HG03060 (cell line): Measurements from ENCODE around the gene AFF4.

Experiments
- ATAC-seq: cut with Tn5 transposase; IDR thresholded peaks from one replicate; pipeline ENCODE4 v1.9.1; 2021; ENCODE audit warnings: low read depth, moderate number of reproducible peaks; ENCODE audit not compliant: unreplicated experiment

AFF4 gene

DNA sequence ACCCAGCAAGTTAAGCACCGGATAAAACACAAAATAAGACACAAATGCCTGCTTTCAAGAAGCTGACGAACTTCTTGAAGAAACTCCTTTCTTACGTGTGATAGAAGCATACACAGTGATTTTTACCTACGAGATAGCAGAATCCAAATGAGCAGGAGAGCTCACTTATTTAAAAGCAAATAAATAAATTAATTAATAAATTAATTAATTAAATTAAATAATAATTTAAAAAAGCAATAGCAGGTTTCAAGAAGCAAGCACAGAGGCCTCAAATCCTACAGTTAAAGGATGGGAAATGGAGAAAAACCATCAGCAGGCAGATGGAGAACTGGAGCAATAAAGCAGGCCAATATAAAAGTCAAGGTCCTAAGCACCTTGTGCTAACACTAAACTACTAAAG lies 72.6 kb downstream of the AFF4 start:
- no peak for ATAC-seq

DNA sequence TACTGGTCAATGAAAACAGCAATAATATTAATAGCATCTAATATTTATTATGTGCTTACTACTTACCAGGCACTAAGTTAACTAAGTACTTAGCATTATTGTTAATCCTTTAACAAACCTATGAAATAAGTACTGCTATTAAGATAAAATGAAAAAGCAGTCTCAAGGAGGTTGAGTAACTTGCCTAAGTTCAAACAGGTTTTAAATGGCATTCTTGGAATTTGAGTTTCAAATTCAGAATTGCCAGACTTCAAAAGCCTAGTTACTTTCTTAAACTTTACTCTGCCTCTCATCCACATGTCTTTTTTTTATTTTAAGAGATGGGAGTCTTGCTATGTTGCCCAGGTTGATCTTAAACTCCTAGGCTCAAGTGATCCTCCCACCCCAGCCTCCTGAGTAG lies 73.9 kb downstream of the AFF4 start:
- ATAC-seq = no peak

DNA sequence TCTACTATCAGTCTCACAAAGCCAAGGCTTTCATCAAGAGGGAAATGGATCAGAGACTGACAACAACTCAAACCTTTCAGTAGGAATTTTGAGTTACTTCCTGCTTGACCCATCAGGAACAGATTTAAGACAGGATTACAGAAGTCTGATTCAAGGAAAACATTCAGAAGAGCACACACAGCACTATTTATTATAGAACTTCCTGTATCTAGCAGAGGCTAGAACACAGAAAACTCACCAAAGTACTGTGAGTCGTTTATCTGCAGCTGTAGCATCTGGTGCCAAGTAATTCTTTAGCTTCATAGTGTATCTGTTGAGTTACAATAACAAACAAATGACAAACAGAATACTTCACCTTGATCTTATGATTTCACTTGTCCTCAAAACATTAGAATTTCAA lies 76.2 kb downstream of the AFF4 start:
- no peak for ATAC-seq

DNA sequence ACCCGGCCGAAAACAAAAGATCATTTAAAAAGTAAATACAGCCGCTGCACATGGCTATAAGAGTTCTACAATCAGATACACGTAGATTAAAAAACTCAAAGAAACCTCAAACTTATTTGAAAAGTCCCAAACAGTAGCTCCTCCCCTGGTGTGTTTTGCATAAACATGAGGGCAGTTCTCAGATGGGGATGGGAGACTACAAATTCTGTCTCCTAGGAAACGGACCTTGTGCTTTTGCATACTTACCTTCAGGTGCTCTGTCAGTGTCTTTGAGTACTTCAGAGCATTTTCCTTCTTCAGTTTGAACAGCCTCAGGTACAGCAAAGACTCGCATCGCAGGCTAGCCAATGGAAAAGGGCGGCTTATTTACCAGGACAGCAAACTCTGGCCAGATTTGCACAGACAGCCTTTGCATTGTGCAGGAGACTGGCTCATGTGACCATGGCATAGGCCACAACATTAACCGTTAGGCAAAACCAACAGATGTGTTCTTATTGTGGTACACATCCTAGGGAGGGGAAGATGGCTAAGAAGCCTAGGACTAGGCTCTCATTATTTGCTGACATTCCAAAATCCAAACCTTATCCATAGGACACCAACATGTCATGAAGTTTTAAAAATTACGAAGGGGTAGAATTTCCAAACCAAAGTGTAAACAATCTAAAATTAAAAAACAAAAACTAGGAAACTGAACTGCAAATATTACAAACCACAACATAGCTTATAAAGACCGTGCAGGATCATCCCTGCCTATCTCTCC lies 77.2 kb downstream of the AFF4 start:
- ATAC-seq = no peak

DNA sequence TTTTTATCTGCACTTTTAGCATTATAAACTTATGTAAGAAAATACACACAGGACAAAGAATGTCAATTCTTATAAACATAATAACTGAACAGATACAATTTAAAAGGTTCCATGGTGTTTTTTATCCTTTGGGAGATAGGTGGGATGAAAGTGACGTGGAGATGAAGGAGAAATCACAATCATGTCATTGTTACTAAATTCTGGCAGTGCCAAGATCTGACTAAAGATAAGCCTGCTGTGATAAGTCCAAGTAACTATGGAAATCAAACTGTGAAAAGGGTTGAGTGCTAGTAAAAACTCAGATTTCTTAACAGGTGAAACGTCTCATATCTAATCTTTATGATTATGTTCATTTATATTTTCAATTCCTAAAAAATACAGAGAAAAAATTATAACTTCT lies 78.9 kb downstream of the AFF4 start:
- no peak for ATAC-seq

DNA sequence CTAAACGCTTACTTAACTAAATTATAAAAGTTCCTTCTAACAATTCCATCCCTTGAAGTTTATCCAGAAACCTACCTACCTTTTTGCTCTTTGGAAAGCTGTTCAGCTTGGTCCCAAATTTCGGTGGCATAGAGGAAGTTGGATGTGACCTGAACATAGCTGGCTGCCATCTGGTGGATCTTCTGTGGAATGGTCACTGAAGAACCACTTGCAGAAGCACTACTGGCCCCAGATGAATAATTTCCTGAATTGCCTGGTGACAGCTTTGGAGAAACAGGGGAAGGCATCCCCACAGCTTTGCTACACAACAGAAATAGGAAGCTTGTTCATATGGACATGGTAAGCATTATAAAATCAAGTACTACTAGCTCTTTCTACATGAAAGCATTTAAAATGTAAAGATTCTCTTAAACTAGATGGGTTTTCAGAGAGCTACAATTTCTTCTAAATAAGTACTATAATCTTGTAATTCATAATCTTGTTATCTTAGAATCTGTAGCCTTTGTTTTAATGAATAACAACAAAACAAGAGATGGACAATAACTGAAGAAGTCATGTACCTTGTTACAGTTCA lies 80.1 kb downstream of the AFF4 start:
- no peak for ATAC-seq

DNA sequence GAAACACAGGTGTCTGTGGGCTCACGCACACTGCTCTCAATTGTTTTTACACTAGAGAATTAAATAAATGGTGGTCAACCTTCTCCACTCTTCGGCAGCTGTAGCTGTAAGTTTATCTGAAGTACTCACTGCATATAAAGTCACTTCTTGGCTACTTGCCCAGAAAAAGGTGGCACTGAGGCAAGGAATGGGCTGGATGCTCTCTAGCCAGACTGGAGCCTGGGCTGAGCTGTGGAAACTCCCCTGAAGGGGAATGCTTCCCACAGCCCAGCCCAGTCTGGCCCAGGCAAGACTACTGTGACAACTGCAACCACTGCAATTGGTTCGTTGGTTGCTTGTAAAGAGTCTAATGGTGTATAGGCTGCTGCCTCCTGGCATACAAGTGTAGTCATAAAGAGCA lies 85.5 kb downstream of the AFF4 start:
- ATAC-seq = no peak

DNA sequence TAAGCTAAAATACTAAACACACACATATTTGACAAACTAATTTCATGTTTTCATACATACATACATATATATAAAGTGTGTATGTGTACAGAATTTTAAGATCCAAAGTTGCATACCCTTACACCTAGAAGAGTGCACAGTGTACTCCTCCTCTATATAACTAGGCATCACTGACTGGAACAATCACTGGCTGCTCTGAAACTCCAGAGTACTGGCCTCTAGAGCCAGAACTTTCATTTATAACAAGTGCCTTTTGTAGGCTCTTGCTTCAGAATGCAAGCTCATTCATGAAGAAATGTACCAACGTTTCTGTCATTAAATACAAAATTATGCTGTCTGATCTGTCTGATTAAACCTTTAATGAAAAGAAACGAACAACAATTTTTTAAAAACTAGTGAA lies 86.0 kb downstream of the AFF4 start:
- no peak for ATAC-seq

DNA sequence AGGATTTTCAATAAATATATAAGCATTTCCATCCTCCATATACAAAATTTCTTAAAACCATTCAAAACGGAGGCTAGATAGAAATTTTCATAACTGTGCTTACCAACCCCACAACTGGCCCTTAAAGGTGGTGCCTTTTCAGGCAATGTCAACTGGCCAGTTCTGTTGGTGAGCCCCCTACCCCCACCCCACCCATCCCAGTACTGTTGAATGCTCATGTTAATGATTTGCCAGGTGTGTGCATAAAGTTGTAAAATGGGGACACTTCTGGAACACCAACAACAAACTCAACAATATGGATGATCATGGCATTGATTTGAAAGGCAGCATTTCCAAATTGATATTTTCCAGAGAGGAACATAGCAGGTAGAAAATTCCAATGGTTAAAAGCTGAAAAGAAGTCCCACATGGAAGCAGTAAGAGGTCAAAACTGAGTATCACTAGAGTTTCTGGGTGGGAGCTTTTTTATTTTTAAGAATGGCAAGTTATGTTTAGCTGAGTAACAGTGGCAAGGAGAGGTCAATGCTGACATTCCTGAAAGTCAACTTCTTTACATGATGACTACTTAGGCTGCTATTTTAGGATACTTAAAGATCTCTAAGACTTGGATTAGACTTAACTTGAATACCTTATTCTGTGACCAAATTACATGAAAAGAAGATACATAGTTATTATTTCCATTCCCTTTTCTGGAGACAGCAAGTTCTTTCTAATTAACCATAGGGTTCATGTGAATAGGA lies 87.2 kb downstream of the AFF4 start:
- no peak for ATAC-seq

DNA sequence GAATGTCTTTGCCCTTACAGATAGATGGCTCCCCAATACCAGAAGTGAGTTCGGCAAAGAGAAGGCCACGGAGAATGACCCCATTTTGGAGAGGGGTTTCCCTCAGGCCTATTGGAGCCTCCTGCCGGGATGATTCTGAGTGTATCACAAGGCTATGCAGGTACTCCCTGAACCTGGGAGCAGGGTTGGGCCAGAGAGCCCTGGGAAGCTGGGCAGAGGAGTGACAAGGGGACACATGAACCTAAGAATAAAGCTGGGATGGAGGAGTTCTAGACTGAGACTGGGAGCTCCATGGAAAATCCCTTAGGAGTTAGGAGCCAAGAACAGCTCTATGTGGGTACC lies 89.5 kb downstream of the AFF4 start:
- ATAC-seq = no peak

DNA sequence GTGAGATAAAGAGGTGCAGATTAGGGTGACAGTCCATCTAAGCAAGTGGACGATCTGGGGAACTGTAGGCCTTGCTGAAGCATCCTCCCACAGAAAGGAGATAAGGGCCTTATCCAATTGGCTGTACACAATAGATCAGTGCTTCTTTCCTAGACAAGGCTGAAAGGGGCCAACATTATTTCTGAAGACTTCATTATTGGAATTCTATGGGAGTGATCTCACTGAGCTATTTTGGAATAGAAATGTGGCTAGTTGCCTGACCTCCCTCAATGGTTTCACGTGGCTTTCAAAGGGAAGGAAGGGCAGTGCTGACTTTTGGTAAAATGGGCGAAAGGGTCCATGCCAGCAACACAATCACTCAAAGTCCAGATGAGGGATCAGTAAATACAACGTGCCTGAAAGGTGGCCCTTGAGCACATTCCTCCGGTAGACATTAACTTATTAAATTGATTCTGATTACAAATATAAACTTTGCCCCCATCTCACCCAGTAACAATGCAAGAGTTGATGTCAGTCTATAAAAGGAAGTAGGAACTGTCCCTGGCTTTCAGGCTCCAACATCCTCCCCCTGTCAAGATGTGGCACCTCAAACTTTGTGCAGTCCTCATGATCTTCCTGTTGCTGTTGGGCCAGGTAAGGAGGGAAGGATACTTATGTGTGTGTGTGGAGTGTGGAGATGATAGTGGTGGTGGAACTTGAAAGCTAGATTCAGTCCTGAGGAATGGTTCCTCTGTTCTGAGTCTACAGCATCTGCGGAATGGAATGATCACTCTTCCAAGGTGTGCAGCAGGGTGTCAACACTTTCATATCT lies 90.1 kb downstream of the AFF4 start, which contains the start of gene LEAP2:
TSS of gene LEAP2 (plus strand) at position 550 of the 811 bp plus-strand sequence. CDS start at position 577, 27 bp downstream.
- ATAC-seq = no peak

DNA sequence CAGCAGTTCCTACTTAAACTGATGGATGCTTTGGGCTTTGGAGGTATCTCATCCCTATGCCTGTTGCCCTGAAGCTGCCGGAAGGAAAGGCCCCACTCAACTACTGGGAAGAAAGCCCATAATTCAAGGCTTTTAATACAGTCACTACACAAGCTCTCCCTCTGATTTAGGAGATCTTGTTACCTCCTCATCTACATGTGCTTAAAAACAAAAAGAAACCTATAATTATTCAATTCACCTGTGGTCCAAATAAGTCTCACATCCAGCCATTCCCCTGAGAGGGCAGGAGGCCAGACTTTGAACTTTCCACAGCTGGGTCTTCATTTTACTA lies 90.7 kb downstream of the AFF4 start:
- no peak for ATAC-seq

DNA sequence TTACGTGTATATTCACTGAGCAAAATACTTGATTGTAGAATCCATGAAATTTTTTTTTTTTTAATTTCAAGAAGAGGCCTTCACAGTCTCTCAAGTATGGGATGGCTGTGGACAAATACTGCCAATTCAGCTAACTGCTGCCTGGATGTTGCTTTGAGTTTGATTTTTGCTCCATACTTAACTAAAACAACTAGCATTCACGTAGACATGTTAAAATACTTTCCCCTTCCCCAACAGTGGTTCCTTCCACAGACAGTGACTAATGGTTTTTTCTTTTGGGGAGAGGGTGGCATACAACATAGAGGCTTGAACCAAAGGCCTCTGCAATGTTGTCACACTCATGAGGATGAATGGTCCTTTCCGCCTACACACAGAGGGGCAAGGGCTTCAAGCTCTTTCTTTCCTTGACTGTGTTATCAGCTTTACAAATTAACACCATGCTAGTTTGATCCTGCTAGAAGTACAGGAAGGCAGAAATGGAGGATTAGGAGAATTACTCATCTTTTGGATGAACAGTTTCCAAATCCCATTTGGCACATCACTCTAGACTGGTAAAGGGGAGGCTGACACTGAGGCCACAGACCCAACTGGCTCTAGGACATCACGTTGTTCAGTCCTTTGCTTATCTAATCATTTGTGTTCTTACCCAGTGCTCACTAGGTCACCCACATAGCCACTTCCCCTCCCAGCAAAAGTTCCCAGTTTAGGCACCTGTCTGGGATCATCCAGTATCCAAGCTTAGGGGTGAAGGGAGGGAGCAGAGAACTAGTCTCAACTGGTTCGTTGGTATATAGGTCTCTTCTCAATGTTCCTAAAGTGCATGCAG lies 91.8 kb downstream of the AFF4 start:
- no peak for ATAC-seq

DNA sequence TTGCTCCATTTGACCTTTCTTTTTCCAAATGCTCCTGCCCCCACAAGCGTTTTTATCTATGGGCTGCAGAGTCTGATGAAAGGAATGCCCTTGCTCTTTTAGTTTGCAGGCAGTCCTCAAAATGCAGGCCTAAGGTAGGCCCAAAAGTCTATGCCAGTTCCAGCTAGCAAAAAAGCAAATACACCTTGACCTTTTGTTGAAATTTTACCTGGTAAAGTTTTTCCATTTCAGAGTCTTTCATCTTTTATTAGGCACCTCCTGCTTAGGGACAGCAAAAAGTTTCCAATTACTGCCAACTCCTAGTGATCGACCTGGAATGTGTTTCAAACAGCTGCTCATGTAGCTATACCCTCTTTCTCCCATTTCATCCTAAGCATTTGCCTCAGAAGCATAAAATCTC lies 92.6 kb downstream of the AFF4 start:
- no peak for ATAC-seq

DNA sequence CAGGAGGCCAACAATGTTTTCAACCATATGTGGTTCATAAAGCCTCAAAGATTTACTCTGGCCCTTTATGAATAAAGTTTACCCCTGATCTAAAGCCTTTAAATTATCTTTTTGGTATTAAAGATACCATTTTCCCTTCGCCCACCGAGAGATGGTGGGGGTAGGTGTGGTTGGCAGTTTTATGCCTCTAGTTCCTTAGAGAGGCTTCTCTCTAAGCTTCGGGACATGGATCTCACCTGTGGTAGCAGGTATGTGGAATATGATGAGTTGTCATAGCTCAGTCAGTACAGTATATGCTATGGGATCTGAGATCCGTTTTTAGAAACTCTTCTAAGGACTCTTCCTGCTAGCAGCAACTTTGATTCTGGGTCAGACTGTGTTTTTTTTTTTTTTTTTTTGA lies 94.7 kb downstream of the AFF4 start:
- no peak for ATAC-seq

DNA sequence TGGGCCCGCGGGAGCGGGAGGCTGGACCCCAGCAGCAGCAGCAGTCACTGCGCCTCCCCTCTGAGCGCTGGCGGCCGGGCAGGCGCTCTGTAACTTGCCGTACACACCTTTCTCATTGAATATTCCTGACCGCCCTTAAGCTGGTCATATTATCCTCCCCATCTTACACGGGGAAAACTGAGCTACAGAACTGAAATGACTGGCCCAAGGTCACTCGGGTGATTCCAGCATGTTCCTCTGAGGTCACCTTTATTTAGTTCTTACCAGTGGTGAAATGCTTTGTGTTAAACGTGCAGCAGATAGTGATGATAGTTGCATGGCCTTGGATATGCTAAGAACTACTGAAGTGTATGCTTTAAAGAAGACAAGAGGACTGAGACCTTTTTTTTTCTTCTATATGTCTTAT lies 96.4 kb downstream of the AFF4 start:
- peak; percentile 1 for ATAC-seq

DNA sequence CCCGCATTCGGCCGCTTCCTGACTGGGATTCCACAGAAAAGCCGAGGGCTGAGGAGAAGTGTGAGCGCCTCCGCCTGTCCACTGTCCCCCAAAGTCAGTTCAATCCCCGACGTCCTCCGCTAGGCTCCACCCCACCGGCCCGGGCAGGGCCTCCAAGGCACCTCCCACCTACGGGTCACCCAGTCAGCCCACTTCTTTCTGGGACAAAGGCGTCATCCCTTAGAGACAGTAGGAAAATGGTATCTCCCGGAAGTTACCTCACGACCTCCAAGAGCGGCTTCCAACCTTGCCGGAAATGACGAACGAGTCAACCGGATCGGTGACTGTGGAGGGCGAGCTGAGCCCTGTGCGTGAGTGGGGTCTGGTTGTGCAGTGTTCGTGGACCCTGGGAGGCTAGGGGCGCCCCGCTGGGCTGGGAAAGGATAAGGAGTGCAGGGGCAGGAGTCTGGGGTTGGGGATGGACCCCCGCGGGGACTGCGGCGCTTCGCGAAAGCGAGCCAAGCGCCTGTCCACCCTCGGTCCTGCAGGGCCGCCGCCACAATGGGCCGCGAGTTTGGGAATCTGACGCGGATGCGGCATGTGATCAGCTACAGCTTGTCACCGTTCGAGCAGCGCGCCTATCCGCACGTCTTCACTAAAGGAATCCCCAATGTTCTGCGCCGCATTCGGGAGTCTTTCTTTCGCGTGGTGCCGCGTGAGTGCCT lies 96.9 kb downstream of the AFF4 start, which contains the start of the genes GDF9 and UQCRQ:
TSS of gene GDF9 (minus strand) at position 128 of the 704 bp plus-strand sequence. CDS start 1,936 bp downstream, outside the sequence.
TSS of gene UQCRQ (plus strand) at position 301 of the 704 bp plus-strand sequence. CDS start at position 541, 240 bp downstream.
- ATAC-seq = peak; percentile 94

DNA sequence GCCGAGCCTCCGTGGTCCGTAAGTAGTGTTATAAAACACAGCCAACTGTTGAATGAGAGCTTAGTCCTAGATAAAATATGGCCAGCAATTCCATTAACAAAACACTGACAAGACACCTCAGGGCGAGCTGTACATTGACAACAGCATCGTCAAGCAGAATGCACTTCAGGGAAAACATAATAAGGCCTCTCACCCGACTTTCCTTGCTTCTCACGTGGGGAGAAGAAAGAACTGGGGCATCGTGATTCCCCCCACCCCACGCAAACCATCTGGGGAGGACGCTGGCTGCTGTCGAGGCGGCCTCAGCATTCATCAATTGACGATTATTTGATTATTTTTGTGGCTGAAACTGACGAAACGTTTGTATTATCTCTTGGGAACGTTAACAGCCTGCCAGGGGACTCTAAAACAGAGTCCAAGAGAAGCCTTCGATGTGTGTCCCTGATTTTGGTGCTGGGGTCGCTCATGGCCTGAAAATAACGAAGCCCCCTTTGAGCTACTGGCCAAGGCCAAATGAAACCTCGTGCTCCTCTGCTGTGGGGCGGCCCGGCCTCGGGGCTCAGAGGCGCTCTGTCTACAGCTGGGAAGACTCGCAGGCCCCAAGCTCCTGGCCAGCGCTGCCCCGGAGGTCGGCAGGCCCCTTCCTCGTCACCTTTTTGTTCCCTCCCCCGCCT lies 97.6 kb downstream of the AFF4 start:
- ATAC-seq = no peak

DNA sequence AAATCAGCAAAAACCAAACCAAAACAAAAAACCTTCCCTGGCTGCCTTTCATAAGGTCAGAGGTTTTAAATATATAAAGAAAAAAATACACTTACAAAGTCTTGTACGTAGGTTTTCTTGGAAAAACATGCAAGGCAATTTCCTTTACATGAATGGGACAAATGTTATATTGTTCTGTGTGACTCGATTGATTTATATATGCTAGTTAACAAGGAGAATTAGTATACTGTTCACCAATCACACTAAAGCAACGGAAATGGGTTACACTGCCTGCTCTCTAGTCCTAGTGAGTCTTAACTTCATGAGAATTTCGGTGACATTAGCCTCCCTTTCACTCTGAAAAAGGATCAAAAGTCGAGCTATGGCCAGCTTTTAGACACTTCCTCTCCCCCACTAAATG lies 102.7 kb downstream of the AFF4 start:
- ATAC-seq = no peak
